Stimulated activated CD8-positive, alpha-beta memory T cell treated with anti-CD3 and anti-CD28 coated beads, Interleukin-12 subunit alpha, Interleukin-12 subunit beta, amount 100 ng/mL, for 24 hours (primary cell): ENCODE measurements around the gene RIOK1.

Experiments
- DNase-seq: peaks from one replicate; pipeline ENCODE4 v3.0.0-alpha.2; 2020; ENCODE audit errors: extremely low read depth

The RIOK1 gene

GRCh38 chr6:7409740-7410139, 20.1 kb downstream of the RIOK1 start:
- no peak for DNase-seq

GRCh38 chr6:7410851-7411250, 21.2 kb downstream of the RIOK1 start:
- no peak for DNase-seq

DNA sequence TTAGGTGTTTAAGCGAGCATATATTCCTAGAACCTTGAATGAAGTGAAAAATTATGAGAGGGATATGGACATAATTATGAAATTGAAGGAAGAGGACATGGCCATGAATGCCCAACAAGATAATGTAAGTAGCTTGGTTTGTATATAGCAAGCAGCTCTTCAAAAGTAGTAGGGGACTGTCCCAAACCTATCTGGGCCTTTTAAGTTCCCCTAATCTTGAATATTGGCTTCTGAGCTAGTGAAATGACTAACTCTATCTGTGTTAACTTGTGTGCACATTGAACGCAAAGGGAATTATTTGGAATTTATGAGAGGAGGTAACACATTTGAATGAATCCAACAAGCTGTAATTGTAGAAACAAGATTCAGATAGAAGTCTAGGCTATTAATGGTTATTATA, 21.7 kb downstream of the RIOK1 start:
- DNase-seq: no peak

DNA sequence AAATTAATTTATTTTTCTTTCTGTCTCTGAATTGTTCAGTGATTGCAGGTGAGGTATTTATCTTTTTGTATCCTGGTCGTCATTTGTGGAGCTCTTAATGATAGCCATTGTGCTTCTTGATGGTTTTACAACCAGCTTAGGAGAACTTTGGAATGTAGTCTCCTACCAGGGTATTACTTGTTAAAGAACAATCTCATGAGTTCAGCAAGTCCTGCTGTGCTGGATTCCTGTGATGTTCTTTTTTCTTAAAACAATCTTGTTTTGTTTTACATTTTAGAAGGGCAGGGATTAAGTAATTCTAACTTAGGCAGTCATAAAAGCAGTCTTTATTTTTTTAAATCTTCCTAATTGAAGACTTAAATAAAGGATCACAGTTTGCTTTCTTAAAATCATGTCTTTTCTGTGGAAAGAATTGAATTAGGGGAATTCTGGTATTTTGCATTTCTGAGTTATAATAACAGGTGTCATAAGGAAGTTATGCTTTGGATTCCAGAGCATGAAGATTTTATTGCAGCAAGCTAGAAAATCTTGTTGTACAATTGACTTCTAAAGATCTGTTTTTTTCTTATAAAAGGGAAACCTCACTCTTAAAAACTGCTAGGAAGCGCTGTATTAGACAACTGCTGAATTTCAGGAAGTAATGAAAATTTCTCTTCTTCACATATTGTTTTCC, 23.7 kb downstream of the RIOK1 start:
- DNase-seq: no peak

- no peak for DNase-seq
These were observed 25.2 kb downstream of the RIOK1 start for GRCh38 chr6:7414811-7415210.

GRCh38 chr6:7417684-7418083, 28.1 kb downstream of the RIOK1 start:
- DNase-seq: no peak

DNA sequence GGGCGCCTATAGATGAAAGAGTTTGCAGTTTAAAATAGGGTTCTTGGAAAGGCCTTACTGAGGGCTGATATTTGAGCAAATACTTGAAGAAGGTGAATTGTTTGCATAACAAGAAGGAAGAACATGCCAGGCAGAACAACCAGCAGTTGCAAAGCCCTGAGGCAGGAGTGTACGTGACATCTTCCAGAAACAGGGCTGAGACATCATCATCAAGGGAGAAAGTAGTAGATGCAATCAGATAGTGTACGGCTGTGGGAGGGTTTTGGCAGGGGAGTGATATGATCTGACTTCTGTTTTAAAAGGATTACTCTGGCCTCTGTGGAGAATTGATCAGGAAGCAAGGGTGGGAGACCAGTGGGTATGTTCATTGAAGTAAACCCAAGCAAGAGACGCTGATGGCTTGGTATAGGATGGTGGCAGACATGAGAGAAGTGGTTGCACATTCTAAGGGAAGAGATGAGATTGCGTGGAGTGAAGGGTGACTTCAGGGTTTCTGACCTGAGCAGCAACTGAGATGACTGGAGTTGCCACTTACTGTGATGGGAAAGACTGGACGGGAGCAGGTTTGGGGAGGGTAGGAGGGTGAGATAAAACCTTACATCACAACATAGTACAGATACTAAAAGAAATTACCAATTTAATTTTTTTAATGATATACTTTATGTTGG, 28.8 kb downstream of the RIOK1 start:
- no peak for DNase-seq

GRCh38 chr6:7419065-7419464, 29.5 kb downstream of the RIOK1 start:
- no peak for DNase-seq

DNA sequence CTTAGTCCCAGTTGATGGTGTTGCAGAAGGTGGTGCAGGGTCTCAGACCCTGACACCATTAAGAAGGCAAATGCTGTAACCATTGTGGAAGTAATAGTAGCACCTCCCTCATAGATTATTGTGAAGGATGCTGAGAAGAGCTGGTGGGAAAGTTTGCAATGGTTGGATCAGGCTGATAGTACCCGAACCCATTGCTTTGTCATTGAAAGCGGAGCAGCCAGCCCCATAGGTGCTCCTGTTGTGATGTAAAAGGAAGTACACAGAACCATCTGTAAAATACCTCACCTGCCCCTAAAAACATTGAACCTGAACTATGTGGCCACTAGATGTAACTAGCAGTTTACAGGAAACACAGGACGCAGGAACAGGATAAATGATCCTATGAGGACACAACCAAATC, 31.5 kb downstream of the RIOK1 start:
- DNase-seq: no peak

- DNase-seq: no peak
These were observed 34.5 kb downstream of the RIOK1 start for GRCh38 chr6:7424058-7424457.

DNA sequence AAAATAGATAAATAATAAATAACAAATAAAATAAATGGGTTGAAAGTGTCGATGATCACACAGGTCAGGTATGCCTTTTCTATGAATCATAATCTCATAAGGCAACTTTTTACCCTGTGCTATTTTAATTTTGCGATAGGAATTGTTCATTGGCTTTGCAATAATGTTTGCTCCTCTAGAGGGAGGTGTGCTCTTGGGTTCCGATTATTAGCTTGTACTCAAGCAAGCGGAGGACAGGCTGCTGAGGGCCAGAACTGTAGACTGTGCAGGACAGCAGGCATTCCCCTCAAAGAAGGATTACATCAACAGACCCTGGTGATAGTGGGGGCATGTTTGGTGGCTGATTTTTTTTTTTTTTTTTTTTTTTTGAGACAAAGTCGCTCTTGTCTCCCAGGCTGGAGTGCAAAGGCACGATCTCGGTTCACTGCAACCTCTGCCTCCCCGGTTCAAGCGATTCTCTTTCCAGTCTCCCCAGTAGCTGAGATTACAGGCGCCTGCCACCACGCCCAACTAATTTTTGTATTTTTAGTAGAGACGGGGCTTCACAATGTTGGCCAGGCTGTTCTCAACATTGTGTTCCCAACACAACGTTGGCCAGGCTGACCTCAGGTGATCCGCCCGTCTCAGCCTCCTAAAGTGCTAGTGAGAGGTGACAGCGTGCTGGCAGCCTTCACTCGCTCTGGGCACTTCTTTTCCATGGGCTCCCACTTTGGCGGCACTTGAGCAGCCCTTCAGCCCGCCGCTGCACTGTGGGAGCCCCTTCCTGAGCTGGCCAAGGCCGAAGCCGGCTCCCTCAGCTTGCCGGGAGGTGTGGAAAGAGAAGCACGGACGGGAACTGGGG, 35.6 kb downstream of the RIOK1 start:
- no peak for DNase-seq

- DNase-seq: no peak
These were observed 36.2 kb downstream of the RIOK1 start for GRCh38 chr6:7425808-7426190.

DNA sequence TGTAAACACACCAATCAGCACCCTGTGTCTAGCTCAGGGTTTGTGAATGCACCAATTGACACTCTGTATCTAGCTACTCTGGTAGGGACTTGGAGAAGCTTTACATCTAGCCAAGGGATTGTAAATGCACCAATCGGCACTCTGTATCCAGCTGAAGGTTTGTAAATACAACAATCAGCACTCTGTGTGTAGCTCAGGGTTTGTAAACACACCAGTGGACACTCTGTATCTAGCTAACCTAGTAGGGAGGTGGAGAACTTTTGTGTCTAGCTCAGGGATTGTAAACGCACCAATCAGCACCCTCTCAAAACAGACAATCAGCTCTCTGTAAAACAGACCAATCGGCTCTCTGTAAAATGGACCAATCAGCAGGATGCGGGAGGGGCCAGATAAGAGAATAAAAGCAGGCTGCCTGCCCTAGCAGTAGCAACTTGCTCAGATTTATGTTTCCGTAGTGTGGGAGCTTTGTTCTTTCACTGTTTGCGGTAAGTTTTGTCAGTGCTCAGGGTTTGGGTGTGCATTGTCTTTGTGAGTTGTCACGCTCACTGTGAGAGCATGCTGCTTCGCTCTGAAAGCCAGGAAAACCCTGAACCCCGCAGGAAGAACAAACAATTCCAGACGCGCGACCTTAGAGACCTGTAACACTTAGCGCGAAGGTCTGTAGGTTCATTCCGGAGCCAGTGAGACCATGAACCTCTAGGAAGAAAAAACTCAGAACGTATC, 37.0 kb downstream of the RIOK1 start:
- no peak for DNase-seq

- DNase-seq: no peak
These were observed 41.7 kb downstream of the RIOK1 start for GRCh38 chr6:7431313-7431673.

GRCh38 chr6:7431674-7432390, 42.2 kb downstream of the RIOK1 start:
- no peak for DNase-seq

DNA sequence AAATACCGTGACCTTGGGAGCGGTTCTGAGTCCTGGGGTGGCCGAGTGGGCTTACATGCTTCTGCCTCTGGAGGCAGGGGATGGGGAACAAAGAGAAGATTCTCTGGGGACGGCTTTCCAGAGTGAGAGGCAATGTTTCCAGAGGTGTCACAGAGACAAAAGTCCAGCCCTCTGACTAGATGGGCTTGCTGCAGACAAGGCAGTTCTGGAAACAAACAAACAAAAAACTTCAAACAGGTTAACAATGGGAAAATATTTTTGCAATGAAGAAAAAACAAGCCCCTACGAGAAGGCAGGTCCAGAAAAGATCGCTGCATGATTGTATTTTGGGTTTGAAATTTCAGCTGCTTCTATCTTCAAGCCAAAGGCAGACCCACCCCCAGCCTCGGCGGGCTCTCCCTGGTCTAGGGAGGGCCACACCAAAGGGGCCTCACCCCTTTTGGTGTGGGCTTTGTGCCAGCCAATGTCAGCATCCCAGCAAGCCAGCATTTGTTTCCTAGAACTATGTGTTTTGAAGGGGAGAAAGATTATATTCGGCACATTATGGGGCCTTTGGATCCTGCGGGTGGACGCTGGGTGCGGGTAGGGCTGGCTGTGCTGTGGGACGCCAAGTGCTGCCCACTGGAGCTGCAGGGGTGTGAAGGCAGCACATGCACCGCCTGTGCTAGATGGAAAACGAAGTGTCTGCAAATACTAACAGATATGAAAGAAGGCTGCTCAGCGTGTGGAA, 42.9 kb downstream of the RIOK1 start:
- DNase-seq: no peak

GRCh38 chr6:7433121-7433617, 43.6 kb downstream of the RIOK1 start:
- DNase-seq: no peak

DNA sequence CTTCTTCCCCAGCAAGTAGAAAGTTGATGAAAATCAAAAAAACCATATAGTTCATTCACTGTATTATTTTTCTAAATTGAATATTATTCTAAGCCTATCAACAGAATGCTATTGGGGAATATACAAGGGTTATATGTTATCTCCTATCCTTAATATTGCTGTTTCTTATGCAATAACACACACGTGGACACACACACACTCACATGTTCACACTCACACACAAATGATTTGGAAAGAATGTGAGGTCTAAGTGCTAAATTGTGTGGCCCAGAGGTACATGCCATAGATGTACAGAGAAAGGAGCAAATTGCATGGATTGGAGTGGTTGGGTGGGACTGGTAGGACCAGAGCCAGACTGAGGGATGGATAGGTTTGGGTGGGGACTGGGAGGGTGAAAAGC, 45.1 kb downstream of the RIOK1 start:
- no peak for DNase-seq

- no peak for DNase-seq
These were observed 48.4 kb downstream of the RIOK1 start for GRCh38 chr6:7438011-7438410.

- DNase-seq: no peak
These were observed 49.6 kb downstream of the RIOK1 start for GRCh38 chr6:7439228-7439627.

GRCh38 chr6:7440476-7440875, 50.9 kb downstream of the RIOK1 start:
- DNase-seq: no peak
